DND-41 (cell line): ENCODE results near the gene PCIF1.
A peak's percentile ranks its signal among the peaks of the same experiment; 100 is the strongest.

Experiments
- ATAC-seq: fragments of 200-7000 bp; cut with Tn5 transposase; 3 replicates; pipeline ENCODE4 v1.9.1; 2021; ENCODE audit warnings: low read depth; ENCODE audit not compliant: insufficient read depth
- DNase-seq: peaks from one replicate; pipeline ENCODE4 v3.0.0-alpha.2; 2020
- H2AFZ ChIP-seq: 2 replicates; pipeline ENCODE4 v1.6.0; 2012; ENCODE audit warnings: low read depth, low read length
- H3K27ac ChIP-seq: 2 replicates; pipeline ENCODE4 v1.5.1; 2012; ENCODE audit warnings: low read length, inconsistent platforms
- H3K27me3 ChIP-seq: fragments of 200-600 bp; sonication (generic); 2 replicates; pipeline ENCODE4 v1.6.0; 2012; ENCODE audit warnings: low read length, mild to moderate bottlenecking, inconsistent platforms; ENCODE audit not compliant: insufficient read depth, poor library complexity
- H3K36me3 ChIP-seq: 2 replicates; pipeline ENCODE4 v1.5.1; 2012; ENCODE audit warnings: low read length, inconsistent platforms; ENCODE audit not compliant: insufficient read depth
- H3K4me1 ChIP-seq: 2 replicates; pipeline ENCODE4 v1.5.1; 2012; ENCODE audit warnings: mild to moderate bottlenecking, low read length; ENCODE audit not compliant: insufficient read depth
- H3K4me2 ChIP-seq: 2 replicates; pipeline ENCODE4 v1.6.0; 2012; ENCODE audit warnings: mild to moderate bottlenecking, moderate library complexity, low read length, inconsistent platforms; ENCODE audit not compliant: insufficient read depth
- H3K4me3 ChIP-seq, 2 experiments: fragments of 200-600 bp in 1 of 2; shearing (Covaris generic) in 1 of 2; 2 replicates each; pipeline ENCODE4 v1.5.1; 2012 to 2016; ENCODE audit warnings: inconsistent platforms in 2 of 2, low read length in 2 of 2, mild to moderate bottlenecking in 2 of 2, low read depth in 1 of 2, moderate library complexity in 1 of 2
- H3K79me2 ChIP-seq: 2 replicates; pipeline ENCODE4 v1.6.0; 2012; ENCODE audit warnings: low read length, inconsistent platforms; ENCODE audit not compliant: insufficient read depth
- H3K9ac ChIP-seq: 2 replicates; pipeline ENCODE4 v1.6.0; 2012; ENCODE audit warnings: low read depth, mild to moderate bottlenecking, inconsistent platforms, low read length, moderate library complexity
- H3K9me3 ChIP-seq: 2 replicates; pipeline ENCODE4 v1.5.1; 2012; ENCODE audit warnings: low read length, moderate library complexity, mild to moderate bottlenecking, inconsistent platforms; ENCODE audit not compliant: insufficient read depth, severe bottlenecking
- H4K20me1 ChIP-seq: 2 replicates; pipeline ENCODE4 v1.6.0; 2012; ENCODE audit warnings: low read length; ENCODE audit not compliant: insufficient read depth
- CTCF ChIP-seq: IDR thresholded peaks from 2 replicates; pipeline ENCODE4 v1.5.1; 2012; ENCODE audit warnings: borderline replicate concordance, low read length, moderate library complexity, mild to moderate bottlenecking; ENCODE audit not compliant: poor library complexity, severe bottlenecking; ENCODE audit errors: extremely low read depth
- EZH2 ChIP-seq: IDR thresholded peaks from 3 replicates; pipeline ENCODE4 v1.6.1; 2012; ENCODE audit warnings: borderline replicate concordance, low read depth, mild to moderate bottlenecking, moderate library complexity, low read length, inconsistent platforms; ENCODE audit not compliant: severe bottlenecking

PCIF1 gene

GRCh38 chr20:45962031-45962755 is 27.7 kb downstream of the PCIF1 start:
- H4K20me1 ChIP-seq: 0 out of 2 replicates have a peak, but pooled peaks cover 4% of the 10 kb centered on the region
- TF ChIP-seq CTCF (no peak), EZH2 (no peak)
- DNase-seq (no peak), ATAC-seq (no peak)
- H3K9me3 ChIP-seq: no peaks in the 10 kb centered on the region
- H2AFZ ChIP-seq: no peak overlapping the region
- peaks cover 86% of the 10 kb centered on the region for H3K36me3 ChIP-seq
- H3K4me3 ChIP-seq: no peak overlapping the region
- H3K27ac ChIP-seq: no peak overlapping the region
- H3K27me3 ChIP-seq: no peaks in the 10 kb centered on the region
- H3K79me2 ChIP-seq: no peaks in the 10 kb centered on the region
- no peak overlapping the region for H3K9ac ChIP-seq
- H3K4me1 ChIP-seq: no peaks in the 10 kb centered on the region
- H3K4me2 ChIP-seq: no peak overlapping the region

DNA sequence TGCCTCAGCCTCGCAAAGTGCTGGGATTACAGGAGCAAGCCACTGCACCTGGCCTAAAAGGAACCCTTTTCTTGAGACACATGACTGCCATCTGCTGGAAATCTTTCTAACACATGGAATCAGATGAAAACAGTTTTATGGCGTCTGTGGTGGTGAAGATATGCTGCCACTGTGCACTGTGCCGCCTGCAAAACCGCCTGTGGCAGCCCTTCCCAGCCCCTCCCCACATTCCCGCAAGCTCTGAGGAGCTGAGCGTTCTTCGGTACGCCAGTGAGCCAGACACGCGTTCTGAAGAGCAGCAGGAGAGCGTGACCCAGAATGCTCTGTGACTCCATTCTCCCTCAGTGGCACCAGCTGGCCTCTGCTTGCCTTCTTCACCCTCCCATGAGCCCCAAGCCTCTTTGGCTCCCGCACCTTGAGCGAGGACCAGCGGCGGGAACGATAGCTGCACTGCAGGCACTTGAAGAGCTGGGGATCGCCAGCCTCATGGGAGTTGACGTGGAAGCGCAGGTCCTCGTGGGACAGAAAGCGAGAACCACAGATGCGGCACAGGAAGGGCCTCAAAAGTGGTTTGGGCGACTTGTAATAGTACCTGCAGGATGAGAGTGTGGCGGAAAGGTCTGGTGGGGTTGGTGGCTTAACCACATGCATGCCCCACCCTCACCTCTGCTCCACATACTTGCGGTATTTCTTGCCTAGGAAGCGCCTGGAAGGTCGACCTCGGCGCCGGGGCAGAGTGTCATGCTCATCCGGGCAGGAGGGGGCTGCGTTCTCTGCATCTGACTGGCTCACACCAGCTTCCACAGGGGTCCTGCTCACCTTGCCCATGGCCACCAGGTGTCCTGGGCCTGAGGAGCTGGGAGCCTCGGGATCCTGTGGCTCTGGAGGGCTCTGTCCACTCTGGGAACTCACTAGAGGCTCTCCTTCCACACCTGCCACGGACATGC is 28.8 kb downstream of the PCIF1 start:
- Histone ChIP-seq H3K4me3 (no peak overlapping the region), H2AFZ (no peak overlapping the region), H3K27ac (no peak overlapping the region), H3K27me3 (no peaks in the 10 kb centered on the region), H3K9ac (no peak overlapping the region), H3K4me1 (no peaks in the 10 kb centered on the region), H3K79me2 (peaks cover under 1% of the 10 kb centered on the region; the same call in 1 of the 2 replicates), H3K9me3 (no peaks in the 10 kb centered on the region), H3K36me3 (peaks cover 86% of the 10 kb centered on the region), H3K4me2 (no peak overlapping the region), H4K20me1 (peaks cover 4% of the 10 kb centered on the region; the same call in 1 of the 2 replicates)
- ATAC-seq (peak; percentile 64), DNase-seq (no peak)
- TF ChIP-seq EZH2 (no peak), CTCF (peak; percentile 57)

GRCh38 chr20:45964006-45964400 is 29.5 kb downstream of the PCIF1 start:
- DNase-seq (no peak), ATAC-seq (no peak)
- Histone ChIP-seq H3K27me3 (no peaks in the 10 kb centered on the region), H3K4me1 (peaks cover 3% of the 10 kb centered on the region), H3K4me2 (no peak overlapping the region), H3K4me3 (no peak overlapping the region), H4K20me1 (peaks cover 4% of the 10 kb centered on the region; the same call in 1 of the 2 replicates), H3K9me3 (no peaks in the 10 kb centered on the region), H3K27ac (no peak overlapping the region), H3K36me3 (peaks cover 86% of the 10 kb centered on the region), H3K9ac (no peak overlapping the region), H3K79me2 (peaks cover 7% of the 10 kb centered on the region; the same call in 1 of the 2 replicates), H2AFZ (no peak overlapping the region)
- TF ChIP-seq EZH2: no peak
- no peak for TF ChIP-seq CTCF
